Esophagus muscularis mucosa (tissue), 4 donors: ENCODE measurements around the gene LRRK1. TPM values are rescaled to one million over a fixed set of nuclear protein-coding genes. Genes with fewer than 3 reads are reported as not detected.

Source experiments
- DNase-seq: peaks from one replicate; pipeline ENCODE4 v3.0.0-alpha.2; 2017; ENCODE audit errors: extremely low spot score
- H3K27ac ChIP-seq, 4 donors: fragments of 200-600 bp; sonication (generic); replicated peaks in 1 of 4; 1 replicate in 3 of 4; 2 replicates in 1 of 4; pipeline ENCODE4 v1.5.1; 2016 to 2019; ENCODE audit warnings: mild to moderate bottlenecking in 1 of 4
- H3K27me3 ChIP-seq, 4 donors: fragments of 200-600 bp; sonication (generic); one replicate each; pipeline versions ENCODE4 v1.5.1 to v1.6.0; 2016 to 2019
- H3K36me3 ChIP-seq, 4 donors: fragments of 200-600 bp; sonication (generic); one replicate each; pipeline ENCODE4 v1.5.1; 2016 to 2019
- H3K4me1 ChIP-seq, 4 donors: fragments of 200-600 bp; sonication (generic); one replicate each; pipeline ENCODE4 v1.5.1; 2016 to 2019
- H3K4me3 ChIP-seq, 4 donors: fragments of 200-600 bp; sonication (generic); 1 replicate in 2 of 4; 2 replicates in 2 of 4; pipeline ENCODE4 v1.5.1; 2016 to 2019; ENCODE audit warnings: mild to moderate bottlenecking in 4 of 4, moderate library complexity in 1 of 4
- H3K9me3 ChIP-seq, 4 donors: fragments of 200-600 bp; sonication (generic); 1 replicate in 3 of 4; 2 replicates in 1 of 4; pipeline ENCODE4 v1.5.1; 2016 to 2019
- EP300 ChIP-seq: sonication (generic); formaldehyde crosslinking; IDR thresholded peaks from one replicate; pipeline ENCODE4 v1.6.1; 2017; ENCODE audit warnings: antibody characterized with exemption
- POLR2A ChIP-seq: fragments of 450-650 bp; IDR thresholded peaks from one replicate; pipeline ENCODE4 v1.6.1; 2017; ENCODE audit warnings: antibody characterized with exemption, moderate library complexity, mild to moderate bottlenecking, low read depth
- POLR2AphosphoS5 ChIP-seq, 2 donors: sonication (generic); formaldehyde crosslinking; IDR thresholded peaks; one replicate each; pipeline ENCODE4 v1.6.1; 2017; ENCODE audit warnings: antibody characterized with exemption in 2 of 2
- WGBS: methylation state at CpG from one replicate; pipeline ENCODE4 v1.1.5; 2018; 5-methylcytosine and 5-hydroxymethylcytosine counted together
- intact Hi-C: fragments of 100-400 bp; cut with DNase I; formaldehyde crosslinking; loops from one replicate; pipeline ENCODE4 v1.15.1; 2023
- total RNA-seq, 4 donors: library from RNA; depleted of rRNA; stranded (reverse); fragments of >200 nt; gene quantifications; one replicate each; pipeline versions ENCODE4 v1.1.0 to v1.2.1, GENCODE V29; 2016
- TF ChIP-seq, protein P1 (sequence below), 3 experiments: fragments of 200-600 bp in 2 of 3; fragments of 450-650 bp in 1 of 3; sonication (generic) in 2 of 3; IDR thresholded peaks; one replicate each; pipeline ENCODE4 v1.5.1; 2017 to 2019; ENCODE audit warnings: antibody characterized with exemption in 3 of 3, mild to moderate bottlenecking in 2 of 3, moderate library complexity in 1 of 3

The LRRK1 gene
- total RNA-seq, 4 donors from 2014 or later = 11.3 to 18.0 (median 15.4) TPM

DNA sequence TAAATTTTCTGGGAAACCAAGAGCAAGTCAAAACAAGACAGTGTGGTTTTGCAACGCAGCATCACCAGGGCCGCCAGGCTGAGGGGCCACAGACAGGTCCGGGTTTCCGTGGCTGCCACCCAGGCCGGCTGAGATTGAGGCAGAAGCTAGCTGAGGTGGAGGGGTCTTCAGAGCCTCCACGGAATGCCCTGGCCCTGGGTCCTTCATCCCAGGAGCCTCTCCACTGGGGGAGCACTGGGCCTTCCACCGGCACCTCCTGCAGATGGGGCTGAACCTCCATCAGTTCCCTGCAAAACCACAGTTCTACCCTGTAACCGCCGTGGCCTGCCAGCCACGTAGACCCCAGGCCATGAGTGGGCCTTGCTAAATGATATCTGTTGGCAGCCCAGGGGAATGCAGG lies 180.0 kb downstream of the LRRK1 start:
- Histone ChIP-seq H3K27ac (no peak overlapping the region), H3K36me3 (no peaks in the 10 kb centered on the region), H3K9me3 (no peaks in the 10 kb centered on the region), H3K4me1 (no peaks in the 10 kb centered on the region), H3K27me3 (no peaks in the 10 kb centered on the region), H3K4me3 (no peak overlapping the region)
- 79% methylated on average over 6 of the region's 10 CpGs for WGBS
- no peak for DNase-seq
- intact Hi-C loops = no loop called here
- TF ChIP-seq POLR2A = no peak
- TF ChIP-seq, protein P1, sequence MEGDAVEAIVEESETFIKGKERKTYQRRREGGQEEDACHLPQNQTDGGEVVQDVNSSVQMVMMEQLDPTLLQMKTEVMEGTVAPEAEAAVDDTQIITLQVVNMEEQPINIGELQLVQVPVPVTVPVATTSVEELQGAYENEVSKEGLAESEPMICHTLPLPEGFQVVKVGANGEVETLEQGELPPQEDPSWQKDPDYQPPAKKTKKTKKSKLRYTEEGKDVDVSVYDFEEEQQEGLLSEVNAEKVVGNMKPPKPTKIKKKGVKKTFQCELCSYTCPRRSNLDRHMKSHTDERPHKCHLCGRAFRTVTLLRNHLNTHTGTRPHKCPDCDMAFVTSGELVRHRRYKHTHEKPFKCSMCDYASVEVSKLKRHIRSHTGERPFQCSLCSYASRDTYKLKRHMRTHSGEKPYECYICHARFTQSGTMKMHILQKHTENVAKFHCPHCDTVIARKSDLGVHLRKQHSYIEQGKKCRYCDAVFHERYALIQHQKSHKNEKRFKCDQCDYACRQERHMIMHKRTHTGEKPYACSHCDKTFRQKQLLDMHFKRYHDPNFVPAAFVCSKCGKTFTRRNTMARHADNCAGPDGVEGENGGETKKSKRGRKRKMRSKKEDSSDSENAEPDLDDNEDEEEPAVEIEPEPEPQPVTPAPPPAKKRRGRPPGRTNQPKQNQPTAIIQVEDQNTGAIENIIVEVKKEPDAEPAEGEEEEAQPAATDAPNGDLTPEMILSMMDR (IDR thresholded peaks at IDR 0.05) = no peak
- no peak for TF ChIP-seq POLR2AphosphoS5 (IDR thresholded peaks at IDR 0.05)
- TF ChIP-seq EP300 = no peak

DNA sequence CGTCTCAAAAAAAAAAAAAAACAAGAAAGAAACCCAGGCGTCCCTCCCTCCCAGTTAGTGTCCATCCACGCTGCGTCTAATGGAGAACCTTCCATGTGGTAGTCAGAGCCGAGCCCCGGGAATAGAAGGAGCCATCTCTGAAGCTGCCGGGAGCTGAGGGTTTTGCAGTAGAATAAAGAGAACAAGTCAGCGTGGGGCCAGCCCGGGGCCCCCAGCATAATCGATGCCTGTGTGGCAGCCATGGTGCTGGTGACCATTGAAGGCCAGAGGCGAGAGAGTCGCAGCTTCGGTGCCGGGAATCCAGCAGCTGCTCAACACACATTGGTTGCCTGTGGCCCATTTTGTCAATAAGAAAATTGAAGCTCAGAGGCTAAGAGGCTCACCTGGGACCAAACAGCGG lies 181.0 kb downstream of the LRRK1 start:
- 94% methylated on average over 14 of the region's 15 CpGs for WGBS
- Histone ChIP-seq H3K4me1 (peaks cover 0 to 3% (median 0%) of the 10 kb centered on the region in 4 donors), H3K36me3 (no peaks in the 10 kb centered on the region), H3K27ac (no peak overlapping the region), H3K27me3 (no peaks in the 10 kb centered on the region), H3K9me3 (no peaks in the 10 kb centered on the region), H3K4me3 (no peak overlapping the region)
- TF ChIP-seq EP300 = no peak
- TF ChIP-seq POLR2A = no peak
- TF ChIP-seq, protein P1 (IDR thresholded peaks at IDR 0.05) = no peak
- no peak for TF ChIP-seq POLR2AphosphoS5 (IDR thresholded peaks at IDR 0.05)
- DNase-seq = no peak
- intact Hi-C loops = no loop called here

- Histone ChIP-seq H3K27ac (no peak overlapping the region), H3K36me3 (no peaks in the 10 kb centered on the region), H3K27me3 (no peaks in the 10 kb centered on the region), H3K4me3 (no peak overlapping the region), H3K4me1 (peaks cover 0 to 6% (median 0%) of the 10 kb centered on the region in 4 donors), H3K9me3 (no peaks in the 10 kb centered on the region)
- WGBS = 93% methylated on average over 21 of the region's 29 CpGs
- TF ChIP-seq, protein P1 (IDR thresholded peaks at IDR 0.05) = no peak
- TF ChIP-seq POLR2AphosphoS5 (IDR thresholded peaks at IDR 0.05) (no peak), POLR2A (no peak), EP300 (no peak)
- intact Hi-C loops = no loop called here
- DNase-seq = no peak
These were observed 181.7 kb downstream of the LRRK1 start for GRCh38 chr15:101100593-101101442.

DNA sequence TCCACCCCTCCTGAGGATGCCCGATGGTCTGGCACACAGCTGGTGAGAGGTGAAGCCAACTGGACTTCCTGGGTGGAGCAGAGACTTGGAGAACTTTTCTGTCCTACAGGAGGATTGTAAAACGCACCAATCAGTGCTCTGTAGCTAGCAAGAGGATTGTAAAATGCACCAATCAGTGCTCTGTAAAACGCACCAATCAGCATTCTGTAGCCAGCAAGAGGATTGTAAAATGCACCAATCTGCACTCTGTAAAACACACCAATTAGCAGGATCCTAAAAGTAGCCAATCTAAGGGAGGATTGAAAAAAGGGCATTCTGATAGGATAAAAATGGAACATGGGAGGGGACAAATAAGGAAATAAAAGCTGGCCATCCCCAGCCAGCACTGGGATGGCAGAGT lies 182.5 kb downstream of the LRRK1 start:
- Histone ChIP-seq H3K27me3 (no peaks in the 10 kb centered on the region), H3K9me3 (no peaks in the 10 kb centered on the region), H3K36me3 (no peaks in the 10 kb centered on the region), H3K27ac (no peak overlapping the region), H3K4me3 (no peak overlapping the region), H3K4me1 (peaks cover 0 to 6% (median 0%) of the 10 kb centered on the region in 4 donors)
- intact Hi-C loops = no loop called here
- WGBS = 94% methylated on average over 2 of the region's 3 CpGs
- no peak for DNase-seq
- no peak for TF ChIP-seq POLR2AphosphoS5 (IDR thresholded peaks at IDR 0.05)
- TF ChIP-seq EP300 = no peak
- TF ChIP-seq, protein P1 (IDR thresholded peaks at IDR 0.05) = no peak
- TF ChIP-seq POLR2A = no peak
